NCI-H1930 (cell line): ENCODE data around the gene LGI2.
A peak's percentile ranks its signal among the peaks of the same experiment; 100 is the strongest.
"Not testable (repeated sequence)": the region's sequence is repeated elsewhere in the genome, so short reads cannot be mapped to it uniquely, and the experiment has no call there.

ENCODE experiments used
- DNase-seq, 2 experiments: peaks; one replicate each; lab custom pipeline; 2025; lab: John Stamatoyannopoulos, UW

The LGI2 gene

DNA sequence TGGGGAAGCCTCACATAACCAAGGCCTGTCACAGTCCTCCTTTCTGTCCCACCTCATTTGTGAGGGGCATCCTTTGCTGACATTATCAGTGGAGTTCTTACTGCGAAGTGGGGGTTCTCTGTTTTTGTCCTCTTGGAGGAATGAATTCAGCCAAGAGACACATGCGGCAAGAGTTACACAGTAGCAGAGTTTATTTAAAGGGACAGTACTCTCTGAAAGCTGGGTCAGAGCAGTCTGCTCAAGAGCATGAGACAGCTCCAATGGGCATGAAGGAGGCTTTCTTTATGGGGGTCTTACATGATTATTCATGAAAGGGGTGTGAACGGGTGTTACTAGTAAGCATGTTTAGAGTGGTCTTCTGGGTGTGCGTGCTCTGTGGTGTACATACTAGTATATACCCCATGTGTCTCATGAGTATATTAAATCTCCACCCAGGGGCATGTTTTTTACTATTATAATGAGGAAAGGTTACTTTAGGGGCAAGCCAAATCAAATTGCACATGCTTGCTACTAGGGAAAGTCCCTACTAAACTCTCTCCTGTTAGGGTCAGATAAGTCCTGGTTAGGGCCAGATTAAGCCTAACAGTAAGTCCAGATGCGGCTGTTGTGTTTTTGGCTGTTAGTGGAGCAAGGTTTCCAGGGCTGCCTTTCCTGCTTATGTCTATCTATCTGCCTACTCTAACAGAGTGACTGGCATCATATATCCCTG is 19.8 kb upstream of the LGI2 start:
- no peak for DNase-seq

DNA sequence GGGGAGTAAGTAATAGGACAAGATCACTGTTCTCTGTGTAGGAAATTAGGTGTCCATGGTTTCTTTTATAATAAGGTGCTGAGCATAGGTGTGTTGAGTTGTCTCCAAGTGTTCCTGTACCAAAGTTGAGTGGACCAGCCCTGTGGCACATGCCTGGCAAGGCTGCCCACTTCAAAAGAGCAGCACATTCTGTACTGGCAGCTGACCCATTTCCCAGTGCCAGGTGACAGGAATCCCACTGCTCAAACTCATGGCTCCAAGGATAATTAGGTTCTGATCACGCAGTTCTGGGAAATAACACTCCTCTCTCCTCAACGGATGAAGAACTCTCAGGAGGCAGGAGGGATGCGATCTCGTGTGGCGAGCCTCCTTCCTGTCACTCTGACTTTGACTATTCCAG is 12.8 kb upstream of the LGI2 start:
- DNase-seq, result no peak

DNA sequence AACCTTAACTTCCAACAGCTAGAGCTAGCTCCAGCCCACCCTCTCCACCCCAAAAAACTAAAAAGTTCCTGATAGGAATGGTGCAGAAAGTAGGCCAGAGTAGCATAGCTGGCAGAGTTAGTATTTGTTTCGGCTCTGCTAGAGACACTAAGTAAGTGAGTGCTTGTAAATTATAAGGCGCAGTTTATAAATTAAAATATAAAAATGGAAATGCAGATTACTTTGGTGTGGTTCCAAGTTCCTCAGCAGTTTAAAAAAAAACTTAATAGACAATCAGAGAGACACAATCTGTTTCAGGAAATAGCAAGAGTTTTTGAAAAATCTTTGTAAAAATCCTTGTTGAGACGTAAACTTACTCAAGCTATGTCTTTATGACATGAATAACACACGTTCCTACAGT is 2.8 kb upstream of the LGI2 start:
- no peak for DNase-seq

DNA sequence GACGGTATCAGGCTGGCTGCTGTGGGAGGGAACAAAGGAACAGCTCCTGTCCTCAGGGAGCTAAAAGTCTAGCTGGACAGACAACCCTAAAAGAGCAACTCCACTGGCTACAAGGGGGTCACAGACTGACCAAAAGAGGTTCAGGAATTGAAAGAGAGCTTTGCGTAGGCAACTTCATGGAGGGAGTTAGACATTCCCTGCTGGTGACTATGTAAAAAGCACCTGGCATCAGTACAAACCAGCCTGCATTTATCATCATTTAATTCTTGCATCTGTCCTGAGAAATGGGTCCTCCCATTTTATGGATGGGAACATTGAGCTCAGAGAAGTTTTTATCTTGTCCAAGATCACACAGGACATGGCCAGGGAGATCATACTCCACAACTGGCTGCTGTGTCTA is 1.4 kb upstream of the LGI2 start:
- DNase-seq, result no peak

DNA sequence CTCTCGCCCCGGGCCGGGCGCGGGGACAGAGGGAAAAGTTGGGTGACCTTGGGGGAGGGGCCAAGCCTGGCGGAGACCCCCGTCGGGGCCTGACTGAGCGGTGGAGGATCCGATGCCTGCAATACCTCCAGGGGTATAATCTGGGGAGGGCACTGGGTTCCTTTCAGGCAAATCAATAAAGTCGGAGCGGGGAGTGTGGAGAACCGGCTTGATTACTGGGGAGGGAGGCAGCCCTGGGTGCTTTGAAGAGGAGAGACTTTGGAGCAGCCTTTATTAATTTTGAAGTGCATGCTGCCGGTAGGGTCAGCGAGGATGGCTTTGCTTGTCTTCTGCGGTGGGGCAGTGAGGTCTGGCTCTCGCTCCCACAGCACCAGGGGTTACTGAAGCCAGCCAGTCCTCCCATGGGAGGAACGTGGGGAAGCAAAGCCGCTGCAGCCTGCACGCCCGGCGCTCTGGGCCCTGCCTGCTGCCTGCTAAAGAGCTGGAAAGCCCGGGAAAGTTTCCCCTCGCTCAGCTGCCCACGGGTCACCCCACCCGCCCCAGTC is 403 bp upstream of the LGI2 start:
- no peak for DNase-seq

DNA sequence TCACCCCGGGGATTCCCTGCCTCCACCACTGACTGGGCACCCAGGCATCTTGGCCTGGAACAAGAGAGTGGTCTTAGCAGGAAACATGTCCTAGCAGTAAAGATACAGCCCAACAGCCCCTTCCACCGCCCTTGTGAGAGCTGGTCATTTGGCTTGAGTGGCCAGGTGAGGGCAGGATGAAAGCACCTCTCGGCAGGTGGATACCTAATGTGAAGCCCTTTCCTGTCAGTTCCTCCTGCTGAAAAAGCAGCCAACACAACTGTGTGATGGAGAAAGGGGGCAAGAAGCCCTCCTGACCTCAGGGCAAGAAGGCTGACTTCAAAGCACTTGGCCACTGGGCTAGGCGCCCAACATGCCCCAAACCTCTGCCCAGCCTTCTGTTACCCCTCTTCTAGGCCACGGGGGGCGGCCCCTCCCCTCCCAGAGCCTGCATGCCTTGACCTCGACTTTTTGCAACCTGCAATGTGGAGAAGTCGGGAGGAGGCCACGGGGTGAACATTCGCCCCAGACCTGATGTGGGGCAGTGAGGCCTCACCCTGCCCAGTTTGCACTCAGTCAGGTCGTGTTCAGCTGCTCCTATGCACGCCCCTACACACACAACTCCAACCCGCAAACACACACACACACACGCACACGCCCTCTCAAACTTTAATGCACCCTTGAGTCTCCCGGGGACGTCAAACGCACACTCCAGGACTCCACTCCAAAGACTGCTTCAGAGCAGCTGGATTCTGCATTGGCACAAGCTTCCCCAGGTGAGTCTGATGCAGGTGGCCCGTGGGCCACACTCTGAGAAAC is 1.1 kb downstream of the LGI2 start:
- no peak for DNase-seq

DNA sequence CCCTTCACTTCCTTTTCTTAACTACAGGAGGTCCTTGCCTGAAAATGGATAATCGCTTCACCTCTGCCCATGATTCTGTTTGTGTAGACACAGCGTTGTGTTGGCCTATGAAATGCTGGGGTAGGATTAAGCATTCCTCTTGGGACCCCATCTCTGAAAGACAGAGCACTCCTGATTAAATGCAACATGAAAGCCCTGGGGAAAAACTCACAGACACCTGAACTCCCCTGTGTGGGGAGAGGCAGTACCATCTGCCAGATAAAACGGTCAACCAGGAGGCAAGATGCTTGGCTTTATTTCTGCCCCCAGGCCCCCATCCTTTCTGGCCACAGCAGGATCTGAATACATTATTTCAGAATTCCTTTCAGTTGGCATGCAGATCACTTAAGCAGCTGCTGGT is 1.9 kb downstream of the LGI2 start:
- no peak for DNase-seq

DNA sequence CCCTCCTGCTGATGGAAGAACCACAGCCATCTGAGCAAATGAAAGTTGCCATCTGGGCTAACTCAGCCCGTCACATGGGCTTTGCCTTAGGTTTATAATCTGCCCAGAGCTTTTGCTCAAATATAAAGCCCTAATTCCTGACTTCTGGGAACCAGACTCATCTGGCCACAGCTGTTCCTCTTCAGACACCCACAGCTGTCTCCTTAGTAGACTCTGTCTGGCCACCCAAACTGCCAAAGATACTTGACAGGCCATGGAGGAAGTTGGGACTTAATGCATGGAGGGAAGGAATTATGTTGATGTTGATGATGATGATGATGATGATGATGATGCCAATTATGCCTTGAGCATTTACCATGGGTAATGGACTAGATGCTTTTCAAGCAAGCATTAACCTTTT is 8.0 kb downstream of the LGI2 start:
- DNase-seq, result no peak

DNA sequence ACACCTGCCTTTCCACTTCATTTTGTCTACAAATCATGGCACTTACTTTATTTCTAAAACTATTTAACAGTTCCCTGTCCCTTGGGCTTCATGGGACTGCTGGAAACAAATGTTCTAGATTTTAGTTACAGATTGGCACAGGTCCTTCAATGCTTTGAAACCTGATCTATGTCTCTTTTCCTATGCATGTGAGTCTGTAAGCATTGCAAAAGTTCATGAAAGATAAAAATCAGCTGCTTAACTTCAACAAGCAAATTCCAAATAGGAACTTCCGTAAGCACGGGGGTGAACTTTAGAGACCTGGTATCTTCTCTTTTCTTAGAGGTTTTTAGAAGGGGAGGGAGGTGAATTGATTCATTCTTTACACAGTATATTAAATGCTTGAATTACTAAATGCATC is 9.5 kb downstream of the LGI2 start:
- no peak for DNase-seq

DNA sequence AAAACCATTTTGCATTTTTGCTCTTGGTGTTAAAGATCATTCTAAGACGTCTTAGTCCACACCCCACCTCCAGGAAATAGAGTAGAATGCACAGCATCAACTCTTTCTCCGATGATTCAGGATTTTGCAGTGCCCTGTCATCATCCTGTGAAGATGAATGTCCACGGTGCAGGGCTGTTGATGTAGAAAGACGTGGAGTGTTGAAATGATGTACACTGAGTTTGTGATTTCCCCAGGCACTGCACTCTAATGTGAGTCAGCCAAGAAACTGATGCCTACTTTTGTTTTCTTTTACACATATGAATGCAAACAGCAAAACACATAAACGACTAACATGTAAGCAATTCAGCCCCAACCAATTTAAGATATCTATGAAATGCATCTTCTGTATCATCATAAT is 10.5 kb downstream of the LGI2 start:
- DNase-seq, result no peak

DNA sequence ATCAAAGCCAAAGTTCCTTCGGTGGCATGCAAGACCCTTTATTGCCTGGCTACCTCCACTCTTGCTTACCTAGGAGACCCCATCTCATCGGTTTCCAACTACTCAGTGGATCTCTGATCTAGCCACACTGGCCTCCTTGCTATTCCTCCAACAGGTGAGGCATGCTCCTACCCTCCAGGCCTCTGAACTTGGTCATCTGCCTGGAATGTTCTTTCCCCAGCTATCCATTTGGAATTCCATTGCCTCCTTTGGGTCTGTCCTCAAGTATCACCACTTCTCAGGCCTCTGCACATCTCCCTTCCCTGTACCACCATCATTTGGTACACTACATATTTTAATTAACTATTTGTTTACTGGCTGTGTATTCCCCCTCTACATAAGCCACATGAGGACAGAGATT is 11.2 kb downstream of the LGI2 start:
- DNase-seq, result no peak

DNA sequence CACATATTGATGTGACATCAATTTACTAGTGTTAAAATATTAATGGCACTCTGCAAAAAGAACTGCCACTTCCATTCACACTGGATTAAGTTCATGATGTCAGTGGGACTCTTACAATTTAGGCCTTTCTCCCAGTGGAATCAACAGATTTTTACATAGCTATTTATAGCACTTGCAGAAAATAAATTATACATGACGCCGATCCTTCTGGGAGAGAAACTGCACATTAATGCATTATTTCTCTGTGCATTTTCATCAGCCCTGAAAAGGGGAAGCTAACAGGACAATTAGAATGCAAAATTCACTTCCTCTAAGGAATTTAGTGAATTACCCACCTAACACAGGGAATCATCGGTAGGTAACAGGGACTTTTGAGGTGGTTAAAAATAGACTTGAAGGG is 15.7 kb downstream of the LGI2 start:
- DNase-seq, result no peak

DNA sequence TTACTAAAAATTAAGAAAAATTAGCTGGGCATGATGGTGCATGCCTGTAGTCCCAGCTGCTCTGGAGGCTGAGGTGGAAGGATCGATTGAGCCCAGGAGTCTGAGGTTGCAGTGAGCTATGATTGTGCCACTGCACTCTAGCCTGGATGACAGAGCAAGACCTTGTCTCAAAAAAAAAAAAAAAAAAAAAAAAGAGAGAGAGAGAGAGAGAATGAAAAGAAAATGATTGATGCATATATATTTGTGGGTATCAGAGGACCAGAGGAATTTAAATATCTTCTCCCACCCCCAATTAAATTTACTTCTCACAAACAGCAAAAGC is 16.1 kb downstream of the LGI2 start:
- DNase-seq, result not testable (repeated sequence)

DNA sequence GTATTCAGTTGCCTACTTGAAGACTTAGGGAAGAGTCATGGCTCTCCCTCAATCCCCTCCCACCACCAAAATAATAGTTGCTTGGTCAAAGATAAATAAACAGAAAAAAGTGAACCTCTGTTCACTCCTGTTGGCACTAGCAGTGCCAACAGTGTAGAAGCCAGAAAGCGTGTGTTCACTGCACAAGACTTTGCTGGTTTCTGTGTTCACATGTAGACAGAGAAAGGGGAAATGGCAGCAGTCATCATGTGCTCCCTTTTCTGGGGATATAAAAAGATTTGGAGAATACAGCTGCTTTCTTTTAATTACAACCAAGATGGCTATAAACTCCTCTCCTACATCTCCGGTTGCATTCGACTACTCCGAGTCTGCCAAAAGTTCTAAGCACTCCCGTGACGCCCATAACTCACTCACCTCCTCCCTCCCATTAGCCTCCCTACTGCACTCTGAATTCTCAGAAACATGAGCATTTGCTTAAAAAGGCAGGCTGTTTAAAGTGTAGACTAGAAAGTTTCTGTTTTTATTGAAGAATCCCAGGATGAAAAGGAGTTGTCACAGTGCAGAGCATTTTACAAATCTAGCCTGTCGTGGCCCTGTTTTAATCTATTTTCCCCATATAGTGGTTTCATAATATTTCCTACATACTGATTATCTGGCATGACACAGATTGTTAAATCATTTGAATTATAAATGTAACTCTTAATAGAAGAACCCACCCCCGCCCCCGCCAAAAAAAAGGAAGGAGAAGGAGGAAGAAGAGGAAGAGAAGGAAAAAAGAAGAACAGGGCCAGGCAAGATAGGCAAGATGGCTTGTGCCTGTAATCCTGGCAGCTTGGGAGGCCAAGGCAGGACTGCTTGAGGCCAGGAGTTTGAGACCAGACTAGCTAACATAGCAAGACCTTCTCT is 16.7 kb downstream of the LGI2 start:
- no peak for DNase-seq

DNA sequence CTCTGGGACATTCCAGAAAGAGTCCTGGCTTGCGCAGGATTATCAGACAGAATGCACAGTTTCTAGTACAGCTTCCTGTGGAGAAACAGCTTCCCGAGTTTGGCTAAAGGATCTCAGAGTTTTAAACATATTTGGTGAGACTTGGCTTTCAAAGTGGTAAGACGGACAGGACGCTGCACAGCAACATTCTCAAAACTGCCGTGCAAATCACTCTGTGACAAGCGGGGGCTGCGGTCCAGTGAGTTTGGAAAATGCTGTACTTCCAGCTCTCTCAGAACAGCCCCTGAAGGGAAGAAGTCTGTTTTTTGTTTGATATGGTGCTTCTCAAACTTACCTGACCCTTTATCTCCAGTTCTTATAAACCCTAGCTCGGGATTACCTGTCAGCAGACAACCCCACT is 18.1 kb downstream of the LGI2 start:
- DNase-seq, result no peak

DNA sequence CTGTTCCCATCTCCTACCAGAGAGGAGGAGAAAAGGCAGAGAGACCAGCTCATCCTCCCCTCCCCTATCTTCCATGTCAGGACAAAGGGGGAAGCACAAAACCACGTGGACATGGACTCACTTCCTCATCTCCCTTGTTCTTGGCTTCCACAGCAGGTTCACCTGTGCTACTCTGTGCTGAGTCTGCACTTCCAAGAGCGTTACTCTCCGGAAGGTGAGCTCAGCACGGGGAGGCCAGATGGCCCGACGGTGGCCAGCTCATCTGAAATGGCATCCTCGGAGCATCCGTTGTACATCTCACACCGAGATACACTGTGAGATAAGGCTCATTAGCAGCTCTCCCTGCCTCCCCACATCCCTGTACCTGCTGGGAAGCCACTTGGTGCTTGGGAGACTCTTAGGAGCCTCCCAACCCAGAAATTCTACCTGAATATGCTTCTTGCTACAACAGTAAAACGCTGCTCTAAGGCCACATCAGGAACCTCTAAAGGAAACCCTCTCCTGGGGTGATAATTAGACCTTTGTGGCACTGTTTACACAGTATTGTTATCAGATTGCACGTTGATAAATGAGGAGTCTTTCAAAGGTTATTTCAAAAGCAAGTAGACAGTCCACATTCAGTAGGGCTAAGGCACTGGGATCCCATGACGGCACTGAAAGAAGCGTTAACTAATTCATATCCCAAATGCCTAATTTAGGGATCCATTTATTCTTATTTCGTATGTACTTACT is 19.4 kb downstream of the LGI2 start:
- DNase-seq, result peak in 1 of 2 experiments; percentile 8

DNA sequence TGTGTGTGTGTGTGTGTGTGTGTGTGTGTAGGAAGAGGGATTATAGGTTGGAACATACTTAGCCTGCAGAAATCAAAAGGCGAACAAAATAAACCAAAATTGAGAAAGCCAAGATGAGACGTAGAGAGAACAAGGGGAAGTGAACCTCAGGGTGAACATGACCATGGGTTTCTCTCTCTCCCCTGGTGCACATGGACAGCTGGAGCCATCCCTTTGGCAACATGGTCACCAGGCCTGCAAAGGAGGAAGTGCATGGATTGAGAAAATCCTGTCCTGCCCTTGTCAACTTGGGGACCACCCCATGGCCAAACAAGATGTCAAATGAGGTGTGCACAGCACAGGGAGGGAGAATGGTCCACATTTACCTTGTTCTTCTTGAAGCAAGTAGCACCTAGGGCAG is 23.1 kb downstream of the LGI2 start:
- DNase-seq, result no peak

DNA sequence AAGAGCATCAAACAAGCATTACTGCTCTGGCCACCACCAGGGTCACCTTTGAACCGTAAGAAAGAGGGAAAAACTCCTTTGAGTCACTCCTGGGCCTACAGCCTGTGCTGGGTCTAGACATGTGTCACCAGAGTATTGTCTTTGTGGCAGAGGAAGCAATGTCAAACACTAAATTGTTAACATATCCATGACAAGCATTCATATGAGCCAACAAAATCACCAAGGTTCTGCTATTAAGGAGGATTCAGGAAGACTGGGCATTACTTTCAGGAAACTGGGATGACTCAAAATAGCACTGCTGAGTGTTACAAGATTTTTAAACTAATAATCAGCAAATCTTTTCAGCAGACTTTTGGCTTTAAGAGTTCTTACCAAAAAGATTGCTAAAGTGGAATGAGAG is 28.1 kb downstream of the LGI2 start:
- DNase-seq, result no peak

DNA sequence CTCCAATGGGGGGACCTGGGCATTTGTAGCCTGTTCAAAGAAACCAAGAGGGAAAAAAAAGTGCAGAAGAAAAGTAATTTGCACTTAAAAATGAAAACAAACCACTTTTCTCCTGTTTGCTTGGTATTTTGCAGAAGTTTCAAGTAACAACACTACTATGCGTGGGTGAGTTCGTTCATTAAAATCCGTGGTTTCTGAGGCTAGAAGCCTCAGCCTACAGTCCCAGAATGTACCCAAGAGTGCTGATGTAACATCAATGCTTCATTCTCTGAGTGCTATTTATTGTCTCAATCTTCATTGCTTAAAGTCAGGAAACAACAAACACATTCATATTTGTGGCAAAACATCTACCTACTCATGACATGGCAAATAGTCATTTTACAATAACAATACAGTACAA is 29.2 kb downstream of the LGI2 start:
- DNase-seq, result no peak

DNA sequence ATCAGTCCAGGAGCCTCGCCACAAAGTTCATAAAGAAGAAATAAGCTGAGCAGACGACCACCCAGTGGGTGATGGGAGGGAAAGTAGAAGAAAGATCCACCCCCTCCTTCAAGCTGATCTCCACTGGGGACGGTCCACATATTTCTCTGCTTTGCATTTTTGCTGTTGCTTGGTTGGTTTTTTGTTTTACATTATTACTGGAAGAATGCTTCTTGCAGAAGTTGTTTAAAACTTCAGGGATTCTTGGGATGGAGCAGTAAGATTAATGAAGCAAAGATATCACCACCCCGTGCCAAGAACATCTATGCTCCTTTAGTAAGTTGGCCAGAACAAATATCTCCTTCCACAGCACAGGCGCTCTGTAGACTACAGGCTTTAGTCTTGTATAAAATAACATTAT is 30.1 kb downstream of the LGI2 start:
- DNase-seq, result no peak

DNA sequence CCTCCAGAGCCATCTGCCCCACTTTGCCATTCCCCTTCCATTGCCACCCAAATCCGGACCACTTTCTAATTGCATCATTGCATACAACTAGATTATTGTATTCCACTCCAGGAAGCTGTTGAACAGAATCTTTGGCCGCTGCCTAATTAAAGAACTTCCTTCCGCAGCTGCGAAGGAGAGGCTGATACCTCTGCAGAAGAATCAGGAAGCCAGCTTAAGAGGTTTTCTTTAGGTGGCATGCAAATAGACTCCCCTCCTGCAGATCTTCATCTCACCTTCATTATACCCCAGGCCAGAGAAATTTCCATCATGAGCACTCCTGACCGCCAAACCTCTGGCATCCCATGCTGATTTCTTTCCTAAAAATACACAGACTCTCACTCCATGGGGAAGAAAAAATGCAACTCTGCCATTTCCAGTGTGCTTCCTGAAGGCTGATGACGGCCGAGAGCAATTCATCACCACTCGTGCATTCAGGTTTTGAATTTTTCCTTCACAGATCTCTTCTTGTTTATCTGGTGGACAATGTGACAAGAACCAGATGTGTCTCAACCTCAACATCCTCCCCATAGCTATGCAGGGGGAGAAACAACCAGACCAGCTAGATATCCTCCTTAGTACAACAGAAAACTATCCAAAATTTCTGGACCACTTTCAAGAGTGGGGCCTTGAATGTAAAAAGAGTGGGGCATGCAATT is 31.2 kb downstream of the LGI2 start:
- DNase-seq, result no peak
